Measurements from ENCODE around the gene HTATIP2.

DNA sequence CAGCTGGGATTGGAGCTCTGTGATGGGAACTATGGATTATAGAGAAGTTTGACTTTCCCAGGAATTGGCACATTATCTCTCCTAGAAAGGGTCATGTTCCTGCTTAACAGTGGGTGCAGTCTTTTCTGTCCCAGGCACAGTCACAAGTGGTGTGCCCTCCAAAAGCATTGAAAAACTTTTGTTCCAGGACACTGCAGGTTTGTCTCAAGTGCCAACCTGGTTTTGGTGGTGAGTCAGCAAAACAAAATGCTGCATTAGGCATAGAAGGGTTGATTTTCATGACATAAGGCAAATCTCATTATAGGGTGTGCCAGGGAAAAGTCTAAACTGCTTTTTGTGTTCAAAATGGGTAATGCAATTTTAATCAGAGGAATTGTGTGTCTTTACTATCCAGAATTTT lies 4.9 kb downstream of the HTATIP2 start:
- TF ChIP-seq POLR2A (IDR thresholded peaks at IDR 0.05; ENCODE audit: low read depth) = no peak
- TF ChIP-seq, protein P1, sequence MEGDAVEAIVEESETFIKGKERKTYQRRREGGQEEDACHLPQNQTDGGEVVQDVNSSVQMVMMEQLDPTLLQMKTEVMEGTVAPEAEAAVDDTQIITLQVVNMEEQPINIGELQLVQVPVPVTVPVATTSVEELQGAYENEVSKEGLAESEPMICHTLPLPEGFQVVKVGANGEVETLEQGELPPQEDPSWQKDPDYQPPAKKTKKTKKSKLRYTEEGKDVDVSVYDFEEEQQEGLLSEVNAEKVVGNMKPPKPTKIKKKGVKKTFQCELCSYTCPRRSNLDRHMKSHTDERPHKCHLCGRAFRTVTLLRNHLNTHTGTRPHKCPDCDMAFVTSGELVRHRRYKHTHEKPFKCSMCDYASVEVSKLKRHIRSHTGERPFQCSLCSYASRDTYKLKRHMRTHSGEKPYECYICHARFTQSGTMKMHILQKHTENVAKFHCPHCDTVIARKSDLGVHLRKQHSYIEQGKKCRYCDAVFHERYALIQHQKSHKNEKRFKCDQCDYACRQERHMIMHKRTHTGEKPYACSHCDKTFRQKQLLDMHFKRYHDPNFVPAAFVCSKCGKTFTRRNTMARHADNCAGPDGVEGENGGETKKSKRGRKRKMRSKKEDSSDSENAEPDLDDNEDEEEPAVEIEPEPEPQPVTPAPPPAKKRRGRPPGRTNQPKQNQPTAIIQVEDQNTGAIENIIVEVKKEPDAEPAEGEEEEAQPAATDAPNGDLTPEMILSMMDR (IDR thresholded peaks at IDR 0.05) = no peak
